SK-N-SH (cell line): ENCODE measurements around the gene SUFU. TPM values are rescaled to one million over a fixed set of nuclear protein-coding genes. Genes with fewer than 3 reads are reported as not detected.

Experiments used
- CTCF ChIA-PET: fragments of 300-600, 350-600 bp; formaldehyde crosslinking; extraction: SDS; loops from one replicate; lab custom pipeline; 2021; lab: Yijun Ruan, JAX
- POLR2A ChIA-PET: fragments of 350-600 bp; sonication (Branson Sonifier 250); formaldehyde crosslinking; extraction: SDS; loops from one replicate; lab custom pipeline; 2020; ENCODE audit warnings: antibody characterized with exemption, inconsistent platforms; lab: Yijun Ruan, JAX
- DNase-seq: peaks from one replicate; pipeline ENCODE4 v3.0.0; 2012
- H2AFZ ChIP-seq: fragments of 200-600 bp; sonication (generic); 2 replicates; pipeline ENCODE4 v1.8.1; 2016; ENCODE audit warnings: antibody characterized with exemption, mild to moderate bottlenecking, low read depth
- H3F3A ChIP-seq: fragments of 200-600 bp; sonication (generic); replicated peaks from 2 replicates; pipeline ENCODE3; 2016; ENCODE audit warnings: antibody characterized with exemption, mild to moderate bottlenecking; ENCODE audit not compliant: insufficient read depth
- H3K27ac ChIP-seq, 2 experiments: fragments of 200-500 bp in 1 of 2; fragments of 200-600 bp in 1 of 2; sonication (Bioruptor generic) in 1 of 2; sonication (generic), shearing (Covaris generic) in 1 of 2; 2 replicates each; pipeline versions ENCODE4 v1.5.1 to v1.6.1; 2014 to 2016; ENCODE audit warnings: low read depth in 2 of 2, inconsistent platforms in 1 of 2, low read length in 1 of 2, mild to moderate bottlenecking in 1 of 2, mixed read lengths in 1 of 2
- H3K27me3 ChIP-seq: fragments of 200-600 bp; sonication (generic), shearing (Covaris generic); 2 replicates; pipeline ENCODE4 v1.6.1; 2016; ENCODE audit warnings: mixed run types; ENCODE audit not compliant: insufficient read depth
- H3K36me3 ChIP-seq, 2 experiments: fragments of 200-500 bp in 1 of 2; fragments of 200-600 bp in 1 of 2; sonication (Bioruptor generic) in 1 of 2; sonication (generic) in 1 of 2; replicated peaks in 1 of 2; 2 replicates each; pipeline versions ENCODE3 to v1.5.1; 2014 to 2016; ENCODE audit warnings: low read length in 1 of 2, mild to moderate bottlenecking in 1 of 2; ENCODE audit not compliant: insufficient read depth in 2 of 2, control insufficient read depth in 1 of 2
- H3K4me1 ChIP-seq, 2 experiments: fragments of 200-500 bp in 1 of 2; fragments of 200-600 bp in 1 of 2; sonication (Bioruptor generic) in 1 of 2; sonication (generic), shearing (Covaris generic) in 1 of 2; 2 replicates each; pipeline versions ENCODE4 v1.5.1 to v1.6.1; 2014 to 2016; ENCODE audit warnings: low read depth in 1 of 2, low read length in 1 of 2, mixed run types in 1 of 2; ENCODE audit not compliant: insufficient read depth in 2 of 2, control insufficient read depth in 1 of 2
- H3K4me2 ChIP-seq: fragments of 200-600 bp; sonication (generic), shearing (Covaris generic); 2 replicates; pipeline ENCODE4 v1.6.1; 2017; ENCODE audit warnings: mixed run types
- H3K4me3 ChIP-seq, 2 experiments: fragments of 200-500 bp in 1 of 2; fragments of 200-600 bp in 1 of 2; sonication (Bioruptor generic) in 1 of 2; sonication (generic), shearing (Covaris generic) in 1 of 2; 2 replicates each; pipeline versions ENCODE4 v1.5.1 to v1.8.1; 2014 to 2016; ENCODE audit warnings: low read depth in 2 of 2, inconsistent platforms in 1 of 2, low read length in 1 of 2, mild to moderate bottlenecking in 1 of 2, mixed read lengths in 1 of 2, moderate library complexity in 1 of 2
- H3K79me2 ChIP-seq: fragments of 200-600 bp; sonication (generic); 2 replicates; pipeline ENCODE4 v1.8.1; 2017; ENCODE audit warnings: mild to moderate bottlenecking; ENCODE audit not compliant: insufficient read depth
- H3K9ac ChIP-seq: fragments of 200-600 bp; sonication (generic); 2 replicates; pipeline ENCODE4 v1.6.1; 2017; ENCODE audit warnings: mixed run types
- H3K9me2 ChIP-seq: fragments of 200-600 bp; sonication (generic); 2 replicates; pipeline ENCODE4 v1.6.1; 2017; ENCODE audit warnings: mixed run types
- H3K9me3 ChIP-seq: fragments of 200-600 bp; sonication (generic); 2 replicates; pipeline ENCODE4 v1.6.1; 2017; ENCODE audit warnings: mixed run types, mild to moderate bottlenecking, moderate library complexity
- H4K20me1 ChIP-seq: fragments of 200-600 bp; sonication (generic); 2 replicates; pipeline ENCODE4 v1.6.1; 2017; ENCODE audit warnings: mild to moderate bottlenecking, mixed run types; ENCODE audit not compliant: insufficient read depth
- CTCF ChIP-seq: fragments of 200-600 bp; sonication (generic); IDR thresholded peaks from 2 replicates; pipeline ENCODE4 v1.6.1; 2017; ENCODE audit warnings: antibody characterized with exemption, mild to moderate bottlenecking, moderate library complexity
- ELF1 ChIP-seq: IDR thresholded peaks from 2 replicates; pipeline ENCODE4 v1.4.0; 2012
- EZH2phosphoT487 ChIP-seq: fragments of 200-600 bp; sonication (generic); IDR thresholded peaks from 2 replicates; pipeline ENCODE4 v1.6.1; 2017; ENCODE audit warnings: low read depth, mixed run types, mild to moderate bottlenecking, antibody characterized with exemption, moderate library complexity, borderline replicate concordance
- FOSL2 ChIP-seq: IDR thresholded peaks from 2 replicates; pipeline ENCODE4 v1.4.0; 2012; ENCODE audit warnings: low read depth, mild to moderate bottlenecking, moderate library complexity, borderline replicate concordance
- FOXJ3 ChIP-seq: sonication (generic); formaldehyde crosslinking; IDR thresholded peaks from 2 replicates; pipeline ENCODE4 v1.5.1; 2020; ENCODE audit warnings: mild to moderate bottlenecking, missing genetic modification reagents
- GATA2 ChIP-seq: sonication (generic); formaldehyde crosslinking; IDR thresholded peaks from 2 replicates; pipeline ENCODE4 v1.5.0; 2020; ENCODE audit warnings: mild to moderate bottlenecking, missing genetic modification reagents
- IRF3 ChIP-seq: fragments of 150-350 bp; IDR thresholded peaks from 2 replicates; pipeline ENCODE4 v1.6.1; 2016; ENCODE audit warnings: mild to moderate bottlenecking, low read depth, low read length
- PBX3 ChIP-seq: IDR thresholded peaks from 2 replicates; pipeline ENCODE4; 2012
- POLR2AphosphoS5 ChIP-seq: IDR thresholded peaks from 2 replicates; pipeline ENCODE4 v1.6.1; 2012; ENCODE audit warnings: low read depth, low read length
- RAD21 ChIP-seq: IDR thresholded peaks from 2 replicates; pipeline ENCODE4 v1.6.1; 2012; ENCODE audit warnings: mild to moderate bottlenecking, low read length
- RCOR1 ChIP-seq: fragments of 150-350 bp; IDR thresholded peaks from 2 replicates; pipeline ENCODE4 v1.6.1; 2017; ENCODE audit warnings: antibody characterized with exemption, low read length
- REST ChIP-seq: IDR thresholded peaks from 2 replicates; pipeline ENCODE4 v1.6.1; 2012; ENCODE audit warnings: mild to moderate bottlenecking, low read depth, low read length, moderate library complexity
- SIN3A ChIP-seq: IDR thresholded peaks from 2 replicates; pipeline ENCODE4 v1.6.1; 2012; ENCODE audit warnings: low read depth, mild to moderate bottlenecking, low read length, moderate library complexity, borderline replicate concordance
- TAF1 ChIP-seq: IDR thresholded peaks from 2 replicates; pipeline ENCODE4 v1.6.1; 2012; ENCODE audit warnings: low read depth, mild to moderate bottlenecking, low read length, moderate library complexity, borderline replicate concordance
- TEAD4 ChIP-seq: IDR thresholded peaks from 2 replicates; pipeline ENCODE4 v1.4.0; 2012; ENCODE audit warnings: mild to moderate bottlenecking, borderline replicate concordance; ENCODE audit not compliant: insufficient read depth
- USF1 ChIP-seq: IDR thresholded peaks from 2 replicates; pipeline ENCODE4 v1.4.0; 2012; ENCODE audit warnings: low read depth, borderline replicate concordance
- YY1 ChIP-seq: IDR thresholded peaks from 2 replicates; pipeline ENCODE4 v1.4.0; 2012; ENCODE audit warnings: low read depth, mild to moderate bottlenecking
- ZBTB33 ChIP-seq: IDR thresholded peaks from 2 replicates; pipeline ENCODE4 v1.4.0; 2012; ENCODE audit warnings: low read depth, borderline replicate concordance
- WGBS: methylation state at CpG from one replicate; pipeline ENCODE4 v1.1.6; 2017; ENCODE audit warnings: low lambda C conversion rate; 5-methylcytosine and 5-hydroxymethylcytosine counted together
- polyA plus RNA-seq, 3 experiments: library from polyadenylated mRNA; depleted of rRNA; stranded (reverse); fragments of >200 nt; gene quantifications; 2 replicates each; pipeline ENCODE4 v1.2.3, GENCODE V29; 2012

SUFU gene
- polyA plus RNA-seq, 1 of the 3 experiments (the other 2 are of a cell fraction): 5.7 TPM

GRCh38 chr10:102493771-102494170, 10.0 kb upstream of the SUFU start (continued):
- TF ChIP-seq PBX3: no peak
- TF ChIP-seq GATA2 (CRISPR knock-in tag): no peak
- TF ChIP-seq POLR2AphosphoS5: no peak

- H3F3A ChIP-seq: no peaks in the 10 kb centered on the region
- no peak for DNase-seq
- ChIA-PET CTCF (interaction anchor here (1.5 to 1.6 kb wide), 2 partner anchors 85 to 98 kb away, joined by 4 read pairs; no protein-coding TSS in a partner anchor), POLR2A (no interaction called here)
- H3K27me3 ChIP-seq: no peaks in the 10 kb centered on the region
- TF ChIP-seq TEAD4 (no peak), RCOR1 (no peak), REST (no peak), CTCF (no peak), FOSL2 (no peak), FOXJ3 (CRISPR knock-in tag) (no peak), PBX3 (no peak), GATA2 (CRISPR knock-in tag) (no peak), IRF3 (no peak), RAD21 (no peak), EZH2phosphoT487 (no peak), YY1 (no peak), USF1 (no peak), ELF1 (no peak), SIN3A (no peak), ZBTB33 (no peak), TAF1 (no peak)
- H3K9ac ChIP-seq: no peak overlapping the region
- 96% methylated on average over 1 of the region's 1 CpG for WGBS
- peaks cover 5 to 16% of the 10 kb centered on the region in 2 experiments for H3K36me3 ChIP-seq
- peaks cover 2 to 5% of the 10 kb centered on the region in 2 experiments; a peak in 2 of 4 replicates for H3K4me1 ChIP-seq
- no peaks in the 10 kb centered on the region for H3K9me2 ChIP-seq
- no peaks in the 10 kb centered on the region for H3K9me3 ChIP-seq
- no peak overlapping the region for H3K4me3 ChIP-seq
- no peak overlapping the region for H2AFZ ChIP-seq
- peaks cover 93% of the 10 kb centered on the region for H3K79me2 ChIP-seq
- peaks cover 86% of the 10 kb centered on the region for H4K20me1 ChIP-seq
- no peak overlapping the region for H3K27ac ChIP-seq
- H3K4me2 ChIP-seq: no peak overlapping the region
Measured at GRCh38 chr10:102497545-102497944, 6.2 kb upstream of the SUFU start.
